GM08714 (cell line): ENCODE measurements around the gene LTBP2.

Experiments used
- H3K4me3 ChIP-seq: fragments of 200-500 bp; sonication (Bioruptor generic); 2 replicates; pipeline ENCODE4 v1.5.1; 2014; ENCODE audit warnings: mild to moderate bottlenecking, low read length, inconsistent platforms
- ZNF274 ChIP-seq: IDR thresholded peaks from 2 replicates; pipeline ENCODE4 v1.6.1; 2012; ENCODE audit warnings: mild to moderate bottlenecking, low read depth, low read length

Gene LTBP2

GRCh38 chr14:74584951-74585350 is 27.1 kb downstream of the LTBP2 start:
- no peak for TF ChIP-seq ZNF274
- H3K4me3 ChIP-seq, result no peak overlapping the region

DNA sequence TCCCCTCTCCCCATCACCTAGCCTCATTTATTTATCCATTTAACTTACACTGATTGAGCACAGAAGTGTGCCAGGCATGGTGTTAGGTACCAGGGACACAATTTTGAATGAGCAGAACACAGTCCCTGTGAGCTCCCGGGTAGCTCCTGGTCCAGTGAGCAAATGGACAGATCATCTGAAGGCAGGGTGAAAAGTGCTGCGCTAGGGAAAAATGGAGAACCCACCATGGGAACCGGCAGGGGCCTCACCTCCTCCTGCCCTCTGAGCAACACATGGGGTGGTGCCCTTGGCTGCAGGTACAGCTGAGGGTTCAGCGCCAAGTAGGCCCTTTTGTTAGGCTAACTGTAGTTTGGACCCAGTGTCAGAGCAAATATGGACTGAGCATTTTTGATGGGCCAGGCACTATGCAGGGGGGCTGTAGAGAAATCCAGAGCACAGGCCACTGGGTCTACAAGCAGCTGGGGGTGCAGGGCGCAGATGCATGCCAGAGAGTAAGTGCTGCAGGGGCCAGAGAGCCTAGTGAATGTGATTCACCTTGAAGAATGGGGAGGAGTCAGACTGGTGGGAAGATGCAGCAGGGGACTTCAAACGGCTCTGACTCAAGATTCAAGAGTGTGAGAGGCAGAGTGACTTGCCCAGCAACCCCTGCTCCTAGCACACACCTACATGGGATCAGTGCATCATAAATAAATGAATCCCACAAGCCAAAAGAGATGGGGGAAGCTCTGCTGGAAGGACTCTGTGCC is 28.2 kb downstream of the LTBP2 start:
- no peak overlapping the region for H3K4me3 ChIP-seq
- TF ChIP-seq ZNF274, result no peak

- TF ChIP-seq ZNF274, result no peak
These were observed 29.0 kb downstream of the LTBP2 start for GRCh38 chr14:74582910-74583581.

DNA sequence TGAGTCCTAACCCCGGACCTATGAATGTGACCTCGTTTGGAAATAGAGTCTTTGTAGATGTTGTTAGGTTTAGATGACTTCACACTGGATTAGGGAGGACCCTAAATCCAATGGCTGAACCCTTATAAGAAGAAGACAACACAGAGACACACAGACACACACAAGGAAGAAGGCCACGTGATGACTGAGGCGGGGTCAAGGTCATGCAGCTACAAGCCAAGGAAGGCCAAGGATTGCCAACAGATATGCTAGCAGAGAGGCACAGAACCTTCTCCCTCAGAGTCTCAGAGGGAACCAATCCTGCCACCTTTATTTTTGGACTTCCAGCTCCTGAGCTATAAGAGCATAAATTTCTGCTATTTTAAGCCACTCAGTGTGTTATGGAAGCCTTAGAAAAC is 31.8 kb downstream of the LTBP2 start:
- TF ChIP-seq ZNF274, result no peak
- H3K4me3 ChIP-seq, result no peak overlapping the region

More at GRCh38 chr14:74582910-74583581, 29.0 kb downstream of the LTBP2 start:
- no peak overlapping the region for H3K4me3 ChIP-seq

GRCh38 chr14:74579447-74580274 is 32.4 kb downstream of the LTBP2 start:
- TF ChIP-seq ZNF274, result no peak
- H3K4me3 ChIP-seq, result no peak overlapping the region

- no peak for TF ChIP-seq ZNF274
- no peak overlapping the region for H3K4me3 ChIP-seq
These were observed 33.6 kb downstream of the LTBP2 start for GRCh38 chr14:74578479-74578878.

DNA sequence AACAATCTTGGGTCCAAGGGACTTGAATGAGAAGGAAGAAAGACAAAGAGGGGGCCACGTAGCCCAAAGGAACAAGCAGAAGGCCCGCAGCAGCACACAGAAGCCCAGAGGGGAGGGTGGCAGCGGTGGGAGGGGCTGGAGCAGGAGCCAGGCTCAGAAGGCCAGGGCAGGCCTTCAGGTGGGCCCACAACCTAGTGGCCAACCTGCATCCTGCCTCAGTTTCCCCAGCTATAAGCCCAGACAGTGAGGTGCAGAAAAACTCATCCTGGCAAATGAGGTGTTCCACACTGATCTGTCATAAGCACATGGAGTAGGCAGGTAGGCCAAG is 34.1 kb downstream of the LTBP2 start:
- TF ChIP-seq ZNF274, result no peak
- H3K4me3 ChIP-seq, result no peak overlapping the region

- no peak for TF ChIP-seq ZNF274
- H3K4me3 ChIP-seq, result no peak overlapping the region
These were observed 34.6 kb downstream of the LTBP2 start for GRCh38 chr14:74577247-74577947.

GRCh38 chr14:74575936-74576335 is 36.1 kb downstream of the LTBP2 start:
- TF ChIP-seq ZNF274, result no peak
- H3K4me3 ChIP-seq, result no peak overlapping the region

DNA sequence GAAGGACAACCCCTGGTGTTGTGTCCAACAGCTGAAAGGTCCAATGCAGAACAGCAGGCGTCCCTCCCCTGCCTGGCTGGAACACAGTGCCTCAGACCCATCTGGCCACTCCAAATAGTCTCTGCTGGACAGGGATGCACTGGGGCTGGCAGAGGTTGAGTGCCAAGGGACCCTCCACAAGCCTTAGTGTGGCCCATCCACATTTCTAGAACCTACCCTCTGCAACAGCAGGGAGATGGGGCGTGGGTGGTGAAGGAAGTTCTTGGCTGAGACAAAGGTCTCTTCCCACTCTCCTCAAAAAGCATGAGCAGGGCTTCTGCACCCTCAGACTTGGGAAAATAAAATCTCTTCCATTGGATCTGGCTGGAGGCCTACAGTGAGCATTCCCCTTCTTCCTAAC is 36.5 kb downstream of the LTBP2 start:
- TF ChIP-seq ZNF274, result no peak
- no peak overlapping the region for H3K4me3 ChIP-seq

GRCh38 chr14:74574706-74575105 is 37.3 kb downstream of the LTBP2 start:
- TF ChIP-seq ZNF274, result no peak
- H3K4me3 ChIP-seq, result no peak overlapping the region

- no peak for TF ChIP-seq ZNF274
- no peak overlapping the region for H3K4me3 ChIP-seq
These were observed 38.0 kb downstream of the LTBP2 start for GRCh38 chr14:74574090-74574433.

GRCh38 chr14:74573421-74574089 is 38.5 kb downstream of the LTBP2 start:
- no peak for TF ChIP-seq ZNF274
- H3K4me3 ChIP-seq, result no peak overlapping the region

DNA sequence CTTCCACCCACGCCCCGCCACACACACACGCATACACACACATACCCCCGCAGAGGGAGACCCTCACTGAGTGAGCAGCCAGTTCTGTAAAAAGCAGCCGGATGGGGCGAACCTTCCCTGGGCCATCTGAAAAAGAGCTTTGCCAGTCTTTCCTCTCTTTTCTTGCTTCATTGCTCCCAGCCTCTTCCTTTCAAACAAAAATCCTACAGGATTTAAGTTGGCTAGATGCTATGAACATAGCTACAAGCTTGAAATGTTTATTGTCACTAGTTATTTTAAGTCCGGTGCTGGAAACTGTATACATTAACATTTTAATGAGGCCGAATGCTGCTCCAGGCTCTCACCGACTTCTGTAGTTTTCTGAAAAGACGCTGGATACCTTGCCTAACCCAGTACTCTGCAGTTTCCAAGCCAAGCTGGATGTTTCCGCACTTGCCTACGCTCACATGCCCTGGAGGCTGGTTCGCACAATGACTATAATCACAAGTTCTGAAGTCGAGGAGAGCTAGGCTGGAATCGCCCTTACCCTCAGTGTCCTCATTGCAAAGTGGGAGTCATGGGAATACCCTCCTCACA is 39.2 kb downstream of the LTBP2 start:
- TF ChIP-seq ZNF274, result no peak
- H3K4me3 ChIP-seq, result no peak overlapping the region
